KMS-11 (cell line): ENCODE data around the gene MMP25.
A peak's percentile ranks its signal among the peaks of the same experiment; 100 is the strongest.

ENCODE experiments used
- H2AFZ ChIP-seq: fragments of 200-600 bp; sonication (generic); 2 replicates; pipeline ENCODE4 v1.6.1; 2016; ENCODE audit warnings: antibody characterized with exemption, mixed run types, low read depth
- H3K27ac ChIP-seq: fragments of 200-600 bp; sonication (generic); 2 replicates; pipeline ENCODE4 v1.6.1; 2016; ENCODE audit warnings: mild to moderate bottlenecking, mixed run types
- H3K27me3 ChIP-seq: fragments of 200-600 bp; sonication (generic); 2 replicates; pipeline ENCODE4 v1.6.1; 2017; ENCODE audit warnings: mild to moderate bottlenecking, low read depth, mixed run types, moderate library complexity; ENCODE audit not compliant: insufficient read depth
- H3K36me3 ChIP-seq: fragments of 200-600 bp; sonication (generic); 2 replicates; pipeline ENCODE4 v1.6.1; 2017; ENCODE audit warnings: mild to moderate bottlenecking, mixed run types; ENCODE audit not compliant: insufficient read depth
- H3K4me1 ChIP-seq: fragments of 200-600 bp; sonication (generic); 2 replicates; pipeline ENCODE4 v1.6.1; 2016; ENCODE audit warnings: mild to moderate bottlenecking, low read depth, mixed run types; ENCODE audit not compliant: poor library complexity, severe bottlenecking
- H3K4me2 ChIP-seq: fragments of 200-600 bp; sonication (generic); 2 replicates; pipeline ENCODE4 v1.7.0; 2016; ENCODE audit warnings: mild to moderate bottlenecking, mixed run types
- H3K4me3 ChIP-seq: fragments of 200-600 bp; sonication (generic); IDR thresholded peaks from 2 replicates; pipeline ENCODE4 v1.6.1; 2017; ENCODE audit warnings: low read depth, low read length, mixed read lengths; ENCODE audit not compliant: insufficient read depth
- H3K79me2 ChIP-seq: fragments of 200-600 bp; sonication (generic); 2 replicates; pipeline ENCODE4 v1.6.1; 2016; ENCODE audit warnings: low read depth, mixed run types; ENCODE audit not compliant: insufficient read depth
- H3K9ac ChIP-seq: fragments of 200-600 bp; sonication (generic); 2 replicates; pipeline ENCODE4 v1.6.1; 2016; ENCODE audit warnings: mild to moderate bottlenecking, mixed run types
- H4K20me1 ChIP-seq: fragments of 200-600 bp; sonication (generic); 2 replicates; pipeline ENCODE4 v1.6.1; 2016; ENCODE audit warnings: mild to moderate bottlenecking, mixed run types; ENCODE audit not compliant: insufficient read depth
- TF ChIP-seq, protein P1 (sequence below): fragments of 200-600 bp; sonication (generic); conservative IDR thresholded peaks from 2 replicates; pipeline ENCODE4 v1.6.1; 2017; ENCODE audit warnings: low read depth, mild to moderate bottlenecking, antibody characterized with exemption, low read length, moderate library complexity, mixed read lengths

MMP25 gene

DNA sequence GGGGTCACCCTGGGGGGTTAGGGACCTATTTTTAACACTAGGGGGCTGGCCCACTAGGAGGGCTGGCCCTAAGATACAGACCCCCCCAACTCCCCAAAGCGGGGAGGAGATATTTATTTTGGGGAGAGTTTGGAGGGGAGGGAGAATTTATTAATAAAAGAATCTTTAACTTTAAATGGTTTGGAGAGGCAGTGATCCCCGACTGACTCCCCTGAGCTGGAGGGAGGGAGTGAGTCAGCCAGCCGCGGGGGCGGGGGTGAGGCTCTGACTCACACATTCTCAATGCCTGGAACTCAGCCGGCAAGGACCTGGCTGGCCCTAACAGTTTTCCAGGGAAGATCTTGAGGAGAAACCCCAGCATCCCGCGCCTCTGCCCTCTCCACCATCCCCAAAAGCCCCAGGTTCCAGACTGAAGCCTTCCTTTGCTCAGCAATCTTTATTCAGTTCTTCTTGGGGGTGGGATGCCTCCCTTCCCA, 24.1 kb upstream of the MMP25 start:
- no peak overlapping the region for H3K4me3 ChIP-seq
- H3K36me3 ChIP-seq: no peaks in the 10 kb centered on the region
- H4K20me1 ChIP-seq: no peaks in the 10 kb centered on the region
- H2AFZ ChIP-seq: no peak overlapping the region
- H3K4me1 ChIP-seq: peaks cover 45% of the 10 kb centered on the region
- no peak overlapping the region for H3K27ac ChIP-seq
- H3K79me2 ChIP-seq: no peaks in the 10 kb centered on the region
- TF ChIP-seq, protein P1, sequence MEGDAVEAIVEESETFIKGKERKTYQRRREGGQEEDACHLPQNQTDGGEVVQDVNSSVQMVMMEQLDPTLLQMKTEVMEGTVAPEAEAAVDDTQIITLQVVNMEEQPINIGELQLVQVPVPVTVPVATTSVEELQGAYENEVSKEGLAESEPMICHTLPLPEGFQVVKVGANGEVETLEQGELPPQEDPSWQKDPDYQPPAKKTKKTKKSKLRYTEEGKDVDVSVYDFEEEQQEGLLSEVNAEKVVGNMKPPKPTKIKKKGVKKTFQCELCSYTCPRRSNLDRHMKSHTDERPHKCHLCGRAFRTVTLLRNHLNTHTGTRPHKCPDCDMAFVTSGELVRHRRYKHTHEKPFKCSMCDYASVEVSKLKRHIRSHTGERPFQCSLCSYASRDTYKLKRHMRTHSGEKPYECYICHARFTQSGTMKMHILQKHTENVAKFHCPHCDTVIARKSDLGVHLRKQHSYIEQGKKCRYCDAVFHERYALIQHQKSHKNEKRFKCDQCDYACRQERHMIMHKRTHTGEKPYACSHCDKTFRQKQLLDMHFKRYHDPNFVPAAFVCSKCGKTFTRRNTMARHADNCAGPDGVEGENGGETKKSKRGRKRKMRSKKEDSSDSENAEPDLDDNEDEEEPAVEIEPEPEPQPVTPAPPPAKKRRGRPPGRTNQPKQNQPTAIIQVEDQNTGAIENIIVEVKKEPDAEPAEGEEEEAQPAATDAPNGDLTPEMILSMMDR: no peak
- H3K9ac ChIP-seq: no peak overlapping the region
- H3K4me2 ChIP-seq: peak overlapping the region; percentile 99
- H3K27me3 ChIP-seq: peaks cover 6% of the 10 kb centered on the region; the same call in 1 of the 2 replicates

- H3K79me2 ChIP-seq: no peaks in the 10 kb centered on the region
- H3K36me3 ChIP-seq: no peaks in the 10 kb centered on the region
- H3K27ac ChIP-seq: no peak overlapping the region
- H3K4me2 ChIP-seq: peak overlapping the region; percentile 79
- no peak overlapping the region for H3K4me3 ChIP-seq
- no peak overlapping the region for H2AFZ ChIP-seq
- peaks cover 6% of the 10 kb centered on the region; the same call in 1 of the 2 replicates for H3K27me3 ChIP-seq
- TF ChIP-seq, protein P1: no peak
- peaks cover 51% of the 10 kb centered on the region for H3K4me1 ChIP-seq
- no peaks in the 10 kb centered on the region for H4K20me1 ChIP-seq
- H3K9ac ChIP-seq: no peak overlapping the region
Observed at GRCh38 chr16:3022684-3023414, 23.5 kb upstream of the MMP25 start.

DNA sequence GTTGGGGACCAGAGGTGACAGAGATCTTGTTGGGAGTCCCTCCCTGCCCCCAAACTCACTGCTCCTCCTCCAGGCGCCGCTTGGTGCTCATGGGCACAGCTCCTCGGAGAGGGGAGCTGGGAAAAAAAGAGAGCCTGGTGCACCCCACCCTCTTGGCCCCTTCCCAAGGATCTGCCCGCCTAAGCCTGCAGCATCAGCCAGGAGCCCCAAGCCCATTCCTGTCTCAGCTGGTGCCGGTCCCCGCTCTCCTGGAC, 23.0 kb upstream of the MMP25 start:
- no peak overlapping the region for H3K4me3 ChIP-seq
- peak overlapping the region; percentile 79 for H3K4me2 ChIP-seq
- TF ChIP-seq, protein P1: no peak
- peak overlapping the region; percentile 56 for H2AFZ ChIP-seq
- peaks cover 52% of the 10 kb centered on the region for H3K4me1 ChIP-seq
- peaks cover 6% of the 10 kb centered on the region; the same call in 1 of the 2 replicates for H3K27me3 ChIP-seq
- no peak overlapping the region for H3K27ac ChIP-seq
- H4K20me1 ChIP-seq: no peaks in the 10 kb centered on the region
- H3K79me2 ChIP-seq: no peaks in the 10 kb centered on the region
- H3K9ac ChIP-seq: peak overlapping the region; percentile 94; the same call in 1 of the 2 replicates
- no peaks in the 10 kb centered on the region for H3K36me3 ChIP-seq

DNA sequence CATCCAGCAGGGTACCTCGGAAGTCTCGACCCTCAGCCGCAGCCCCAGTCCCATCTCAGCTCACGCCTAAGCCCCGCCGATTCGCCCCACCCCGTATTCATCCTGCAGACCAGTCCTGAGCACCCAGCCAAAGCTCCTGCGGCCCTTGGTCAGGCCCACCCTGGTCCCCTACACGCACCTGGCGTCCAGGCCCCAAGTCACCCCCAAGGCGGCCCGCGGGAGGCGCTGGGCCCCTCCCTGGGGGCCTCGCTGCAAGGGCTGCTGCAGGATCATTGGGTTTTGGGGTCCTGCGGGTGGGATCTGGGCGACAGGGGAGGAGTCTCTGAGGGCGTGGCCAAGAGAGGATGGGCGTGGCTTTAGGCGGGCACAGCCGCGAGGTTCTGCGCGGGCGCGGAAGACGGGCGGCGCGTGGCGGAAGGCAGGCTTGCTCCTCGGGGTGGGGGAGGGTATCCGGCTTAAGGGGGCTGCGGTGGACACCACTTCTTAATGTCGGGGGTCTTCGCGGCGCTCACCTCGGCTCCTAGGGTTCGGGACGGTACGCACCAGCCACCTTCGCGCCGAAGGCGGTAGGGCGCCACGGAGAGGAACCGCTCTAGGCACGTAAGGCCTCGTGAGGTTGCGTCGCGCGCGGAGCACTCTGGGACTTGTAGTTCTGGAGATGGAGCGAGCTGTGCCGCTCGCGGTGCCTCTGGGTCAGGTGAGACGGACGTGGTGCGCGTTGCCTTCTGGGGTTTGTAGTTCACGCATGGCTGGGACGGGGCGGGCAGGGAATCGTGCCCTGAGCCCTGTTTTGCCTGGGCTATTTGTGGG, 22.5 kb upstream of the MMP25 start, which contains the start of the genes HCFC1R1 and THOC6:
HCFC1R1 (minus strand) TSS at position 274 of the 810 bp plus-strand sequence; CDS start at position 273, 1 bp downstream.
THOC6 (plus strand) TSS at position 367 of the 810 bp plus-strand sequence; CDS start at position 659, 292 bp downstream.
- H4K20me1 ChIP-seq: no peaks in the 10 kb centered on the region
- no peaks in the 10 kb centered on the region for H3K36me3 ChIP-seq
- peaks cover 52% of the 10 kb centered on the region for H3K4me1 ChIP-seq
- peaks cover 11% of the 10 kb centered on the region for H3K27me3 ChIP-seq
- TF ChIP-seq, protein P1: no peak
- H2AFZ ChIP-seq: peak within 1 kb of the TSS; percentile 56
- H3K79me2 ChIP-seq: no peaks in the 10 kb centered on the region
- peak within 1 kb of the TSS; percentile 73 for H3K27ac ChIP-seq
- H3K4me2 ChIP-seq: peak within 1 kb of the TSS; percentile 79
- peak within 1 kb of the TSS; percentile 94 for H3K9ac ChIP-seq
- H3K4me3 ChIP-seq: no peak within 1 kb of the TSS
